GM19351 (cell line): Measurements from ENCODE around the gene SLC66A2.
"Not testable (repeated sequence)": the region's sequence is repeated elsewhere in the genome, so short reads cannot be mapped to it uniquely, and the experiment has no call there.

Source experiments
- ATAC-seq: cut with Tn5 transposase; IDR thresholded peaks from one replicate; pipeline ENCODE4 v1.9.1; 2021; ENCODE audit warnings: mild to moderate bottlenecking, moderate library complexity; ENCODE audit not compliant: unreplicated experiment

Gene SLC66A2

DNA sequence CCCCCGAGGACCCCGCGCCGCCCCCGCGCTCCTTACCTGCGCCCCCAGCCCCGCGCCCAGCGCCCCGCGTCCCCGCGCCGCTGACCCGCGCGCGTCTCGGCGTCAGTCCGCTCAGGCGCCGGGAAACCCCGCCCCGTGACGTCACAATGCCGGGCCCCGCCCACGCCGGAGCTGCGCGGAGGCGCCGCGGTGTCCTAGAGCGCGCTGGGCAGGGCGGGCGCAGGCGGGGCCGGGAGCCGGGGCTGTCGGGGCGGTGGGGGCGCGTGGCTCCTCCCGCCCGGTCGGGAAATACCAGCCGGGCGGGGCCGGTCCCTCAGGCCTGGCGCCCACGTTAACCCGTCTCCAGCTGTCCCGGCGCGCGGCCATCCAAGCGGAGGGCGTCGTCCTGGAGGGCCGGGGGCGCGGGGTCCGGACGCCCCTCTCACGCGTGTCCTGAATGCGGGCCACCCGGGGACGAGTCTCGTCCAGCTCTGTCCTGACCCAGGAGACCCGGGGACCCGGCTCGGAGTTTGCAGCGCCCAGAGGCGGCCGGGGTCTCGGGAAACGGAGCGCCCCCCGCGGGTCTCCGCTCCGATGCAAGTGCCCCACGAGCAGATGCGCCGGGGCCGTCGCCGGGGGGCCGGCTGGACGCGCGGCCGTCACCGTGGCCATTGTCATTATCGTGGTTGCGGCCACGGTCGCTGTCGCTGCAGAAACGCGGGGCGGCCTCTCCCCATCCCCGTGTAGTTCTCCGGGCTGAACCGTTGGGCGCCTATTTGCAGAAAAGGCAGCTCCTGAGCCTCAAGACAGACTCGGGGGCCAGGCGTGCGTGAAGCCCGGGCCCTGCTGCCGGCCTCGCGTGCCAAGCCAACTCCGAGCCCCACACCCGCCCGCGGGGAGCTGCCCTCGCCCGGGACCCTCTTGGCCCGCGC, at the start of gene SLC66A2:
Gene SLC66A2, minus strand, starts transcription at position 109 of the 911 bp plus-strand sequence. CDS start 727 bp downstream, outside the sequence.
- peak; percentile 73 for ATAC-seq

DNA sequence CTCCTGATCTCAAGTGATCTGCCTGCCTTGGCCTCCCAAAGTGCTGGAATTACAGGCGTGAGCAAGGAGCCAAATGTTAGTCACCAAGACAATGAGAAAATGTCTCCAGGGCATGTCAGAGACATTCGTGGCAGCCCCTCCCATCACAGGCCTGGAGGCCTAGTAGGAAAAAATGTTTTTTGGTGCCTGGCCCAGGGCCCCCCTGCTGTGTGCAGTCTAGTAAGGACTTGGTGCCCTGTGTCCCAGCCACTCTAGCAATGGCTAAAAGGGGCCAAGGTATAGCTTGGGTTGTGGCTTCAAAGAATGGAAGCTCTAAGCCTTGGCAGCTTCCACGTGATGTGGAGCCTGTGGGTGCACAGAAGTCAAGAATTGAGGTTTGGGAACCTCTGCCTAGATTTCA, 49.4 kb upstream of the SLC66A2 start:
- no peak for ATAC-seq

GRCh38 chr18:79999701-80000100, 48.2 kb upstream of the SLC66A2 start:
- not testable (repeated sequence) for ATAC-seq

- no peak for ATAC-seq
Measured at GRCh38 chr18:79991494-79991893, 40.0 kb upstream of the SLC66A2 start.

DNA sequence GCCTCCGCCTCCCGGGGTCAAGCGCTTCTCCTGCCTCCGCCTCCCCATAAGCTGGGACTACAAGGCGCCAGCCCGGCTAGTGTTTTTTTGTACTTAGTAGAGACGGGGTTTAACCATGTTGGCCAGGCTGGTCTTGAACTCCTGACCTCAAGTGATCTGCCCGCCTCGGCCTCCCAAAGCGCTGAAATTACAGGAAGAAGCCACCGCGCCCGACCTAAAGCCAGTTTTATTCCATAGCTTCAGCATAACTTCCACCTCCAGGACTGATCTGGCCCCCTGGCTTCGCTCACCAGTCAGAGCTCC, 37.7 kb upstream of the SLC66A2 start:
- peak; percentile 5 for ATAC-seq

DNA sequence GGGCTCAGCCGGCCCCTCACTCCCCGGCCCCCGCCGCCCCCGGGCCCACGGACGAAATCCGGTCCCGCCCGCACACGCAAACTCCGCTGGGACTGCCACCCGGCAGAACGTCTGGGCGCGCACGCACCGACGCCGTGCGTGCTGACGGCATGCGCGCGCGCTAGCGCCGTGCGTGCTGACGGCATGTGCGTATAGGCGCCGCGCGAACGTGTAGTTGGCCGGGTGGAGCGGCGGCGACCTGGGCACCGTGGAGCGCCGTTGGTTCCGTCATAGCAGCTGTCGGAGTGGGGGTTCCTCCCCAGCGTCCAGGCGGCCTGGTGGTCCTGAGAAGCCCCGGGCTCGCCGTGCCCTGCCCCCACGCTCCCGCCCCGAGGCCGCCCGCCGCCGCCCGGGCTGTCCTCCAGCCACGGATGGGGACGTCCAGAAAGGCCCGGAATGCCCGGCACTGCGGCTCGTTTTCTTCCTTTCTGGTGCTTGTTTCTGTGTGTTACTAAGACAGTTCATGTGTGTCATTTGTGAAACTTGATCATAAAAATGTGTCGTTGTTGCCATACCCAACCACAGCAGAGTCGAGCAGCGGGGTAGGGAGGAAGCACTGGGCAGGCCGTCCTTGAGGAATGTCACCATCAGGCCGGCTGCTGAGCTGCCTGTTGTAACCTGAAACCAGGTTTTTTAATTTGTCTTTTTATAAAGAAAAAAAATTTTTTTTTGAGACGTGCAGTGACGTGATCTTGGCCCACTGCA, 37.2 kb upstream of the SLC66A2 start, which contains the start of gene TXNL4A:
Gene TXNL4A, minus strand, starts transcription at position 113 of the 744 bp plus-strand sequence. CDS start 171 bp downstream, outside the sequence.
- ATAC-seq: peak; percentile 97

GRCh38 chr18:79988071-79988450, 36.6 kb upstream of the SLC66A2 start:
- ATAC-seq: peak; percentile 59

GRCh38 chr18:79987566-79987965, 36.1 kb upstream of the SLC66A2 start:
- no peak for ATAC-seq

DNA sequence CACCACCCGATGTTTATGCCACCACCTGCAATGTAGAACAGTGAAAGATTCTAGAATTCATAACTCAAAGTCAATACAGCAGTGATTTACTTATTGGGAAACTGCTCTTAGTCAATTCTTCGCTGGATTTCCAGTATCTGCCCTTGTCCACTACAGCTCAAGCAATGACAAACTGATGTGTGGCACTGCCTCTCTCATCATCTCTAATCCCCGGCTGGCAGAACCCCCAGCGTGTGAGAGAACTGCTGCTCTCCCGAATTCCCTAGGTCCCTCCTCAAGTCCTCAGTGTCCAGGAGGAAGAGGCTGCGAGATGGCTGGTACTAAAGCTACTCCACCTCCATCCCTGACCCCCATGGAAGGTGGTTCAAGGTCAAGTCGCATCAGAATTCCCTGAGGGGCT, 35.3 kb upstream of the SLC66A2 start:
- no peak for ATAC-seq

GRCh38 chr18:79985172-79985571, 33.7 kb upstream of the SLC66A2 start:
- no peak for ATAC-seq

DNA sequence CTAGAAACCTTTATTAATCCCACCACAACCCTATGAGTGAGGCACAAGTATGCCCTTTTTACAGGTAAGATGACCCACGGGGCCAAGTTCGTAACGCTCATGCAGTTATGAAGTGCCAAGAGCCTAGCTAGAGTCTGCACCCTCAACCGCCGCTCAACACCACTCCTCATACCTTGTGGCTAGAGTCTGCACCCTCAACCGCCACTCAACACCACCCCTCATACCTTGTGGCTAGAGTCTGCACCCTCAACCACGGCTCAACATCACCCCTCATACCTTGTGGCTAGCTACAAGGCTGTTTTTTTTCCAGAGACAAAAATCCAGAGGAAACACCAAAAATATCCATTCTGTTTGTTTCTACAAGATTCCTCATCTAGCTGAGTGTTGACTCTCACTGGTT, 32.3 kb upstream of the SLC66A2 start:
- no peak for ATAC-seq

DNA sequence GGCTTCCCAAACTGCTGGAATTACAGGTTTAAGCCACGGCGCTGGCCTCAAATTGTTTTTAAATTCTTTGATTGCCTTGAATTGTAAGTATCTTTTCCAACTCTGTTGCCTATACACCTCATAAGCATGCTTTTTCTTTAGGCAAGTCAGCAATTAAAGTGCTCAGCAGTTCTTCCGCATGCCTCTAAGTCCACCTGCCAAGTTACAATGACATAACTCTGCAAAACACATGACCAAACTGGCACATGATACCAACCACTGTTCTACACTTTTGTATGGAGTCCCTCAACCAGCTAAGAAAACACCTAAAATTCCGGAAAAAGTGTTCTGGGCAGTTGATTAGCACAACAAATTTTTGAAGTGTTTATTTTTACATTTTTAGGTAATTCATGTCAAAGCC, 31.8 kb upstream of the SLC66A2 start:
- ATAC-seq: no peak

DNA sequence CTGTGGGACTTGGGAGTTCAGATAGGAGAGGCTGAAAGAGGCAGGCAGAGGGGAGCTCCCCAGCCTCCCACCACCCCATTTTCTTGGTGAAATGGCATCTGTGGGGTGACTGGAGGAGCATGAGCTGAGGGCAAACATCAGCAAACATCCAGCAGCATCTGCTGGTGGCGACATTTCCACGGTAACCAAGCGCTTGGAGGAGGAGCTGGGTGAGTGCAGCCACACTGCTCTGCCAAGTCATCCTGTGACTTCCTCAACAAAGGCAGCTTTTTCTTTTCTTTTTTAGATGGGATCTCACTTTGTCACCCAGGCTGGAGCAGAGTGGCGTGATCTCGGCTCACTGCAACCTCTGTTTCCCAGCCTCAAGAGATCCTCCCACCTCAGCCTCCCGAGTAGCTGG, 31.3 kb upstream of the SLC66A2 start:
- no peak for ATAC-seq

DNA sequence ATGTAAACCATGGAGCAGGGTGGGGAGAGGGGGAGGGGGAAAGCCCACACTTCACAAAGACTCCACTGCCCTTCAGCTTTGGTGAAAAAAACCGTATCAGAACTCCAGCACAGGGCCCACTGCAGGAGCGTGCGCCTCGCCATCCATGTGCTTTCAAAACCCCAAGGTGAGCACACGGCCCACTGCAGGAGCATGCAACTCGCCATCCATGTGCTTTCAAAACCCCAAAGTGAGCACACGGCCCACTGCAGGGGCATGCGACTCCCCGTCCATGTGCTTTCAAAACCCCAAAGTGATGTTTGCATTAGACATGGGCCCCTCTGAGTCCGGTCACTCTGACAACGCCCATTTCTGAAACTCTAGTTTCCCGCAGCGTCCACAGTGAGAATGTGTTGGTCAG, 29.1 kb upstream of the SLC66A2 start:
- ATAC-seq: no peak

DNA sequence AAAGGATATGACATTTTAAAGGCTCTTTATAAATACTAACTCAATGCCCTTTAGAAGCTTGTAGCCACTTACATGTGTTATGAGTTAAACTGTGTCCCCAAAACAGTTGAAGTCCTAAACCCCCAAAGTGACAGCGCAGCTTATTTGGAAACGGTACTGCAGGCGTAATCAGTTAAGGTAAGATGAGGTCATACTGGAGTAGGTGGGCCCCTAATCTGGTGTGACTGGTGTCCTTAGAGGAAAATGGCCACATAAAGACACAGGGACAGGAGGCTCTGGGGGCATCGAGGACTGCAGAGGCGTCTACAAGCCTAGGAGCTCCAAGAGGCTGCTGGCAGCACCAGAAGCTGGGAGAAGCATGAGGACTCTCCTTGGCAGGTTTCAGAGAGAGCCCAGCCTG, 28.4 kb upstream of the SLC66A2 start:
- ATAC-seq: no peak

DNA sequence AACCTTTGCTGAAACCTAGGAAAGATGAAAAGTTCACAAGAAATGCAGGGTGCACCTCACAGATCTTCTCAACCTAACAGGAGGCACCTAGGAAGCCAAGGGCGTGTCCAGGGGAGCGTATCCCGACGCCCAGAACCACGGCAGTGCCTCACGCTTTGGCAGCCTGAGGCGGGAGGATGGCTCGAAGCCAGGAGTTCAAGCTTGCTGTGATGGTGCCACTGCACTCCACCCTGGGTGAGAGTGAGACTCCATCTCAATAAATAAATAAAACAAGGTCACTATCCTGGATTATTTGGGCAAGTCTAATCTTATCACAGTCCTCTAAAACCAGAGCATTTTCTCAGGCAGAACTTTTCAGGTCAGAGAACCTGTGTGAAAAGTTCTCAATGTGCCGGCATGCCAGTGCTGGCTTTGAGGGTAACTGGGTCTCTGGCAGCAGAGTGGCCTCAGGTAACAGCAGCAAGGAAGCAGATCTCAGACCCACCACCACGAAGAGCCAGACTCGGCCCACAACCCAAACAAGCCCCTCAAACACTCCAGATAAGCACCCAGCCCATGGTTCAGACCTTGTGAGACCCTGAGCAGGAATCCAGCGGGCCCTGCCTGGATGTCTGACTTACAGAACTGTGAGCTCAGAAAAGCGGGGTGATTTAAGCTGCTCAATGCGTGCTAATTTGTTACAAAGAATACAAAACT, 24.7 kb upstream of the SLC66A2 start:
- ATAC-seq: no peak

- no peak for ATAC-seq
Measured at GRCh38 chr18:79975043-79975442, 23.6 kb upstream of the SLC66A2 start.

DNA sequence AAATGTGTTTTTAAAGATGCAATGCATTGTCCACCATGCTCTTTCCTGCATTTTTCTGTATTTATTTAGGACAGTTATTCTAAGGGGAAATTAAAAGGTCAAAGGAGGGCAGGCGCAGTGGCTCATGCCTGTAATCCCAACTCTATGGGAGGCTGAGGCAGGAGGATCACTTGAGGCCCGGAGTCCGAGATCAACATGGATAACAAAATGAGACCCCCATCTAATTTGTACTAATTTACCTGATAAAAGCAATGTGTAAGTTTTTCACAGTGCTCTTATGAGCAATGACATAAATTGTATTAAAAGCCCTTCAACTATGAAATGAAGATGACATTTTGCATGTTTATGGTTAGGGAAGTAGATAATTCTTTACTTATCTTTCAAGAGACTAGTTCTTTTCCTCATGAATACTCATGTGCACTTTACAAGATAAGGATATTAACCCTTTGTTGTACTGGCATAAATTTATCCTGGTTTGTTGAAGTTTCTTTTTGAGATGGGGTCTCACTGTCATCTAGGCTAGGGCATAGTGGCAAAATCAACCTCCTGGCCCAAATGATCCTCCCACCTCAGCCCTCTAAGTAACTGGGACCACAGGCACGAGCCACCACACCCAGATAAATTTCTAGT, 22.7 kb upstream of the SLC66A2 start:
- ATAC-seq: no peak

GRCh38 chr18:79973517-79973916, 22.1 kb upstream of the SLC66A2 start:
- ATAC-seq: no peak

GRCh38 chr18:79972720-79973119, 21.3 kb upstream of the SLC66A2 start:
- no peak for ATAC-seq

- ATAC-seq: no peak
Measured at GRCh38 chr18:79971986-79972385, 20.5 kb upstream of the SLC66A2 start.
